Measurements from ENCODE around the gene IZUMO4. TPM values are rescaled to one million over a fixed set of nuclear protein-coding genes. Genes with fewer than 3 reads are reported as not detected.

Gene IZUMO4
- 285 and 487 TPM in 2 replicates for total RNA-seq (2014; rRNA removed; shearing (Covaris generic); ENCODE audit: low replicate concordance)

GRCh38 chr19:2096480-2097202, at the start of gene IZUMO4:
Gene IZUMO4, plus strand, starts transcription at chr19:2096915. Its CDS starts 31 bp downstream, at chr19:2096946.
- Histone ChIP-seq H3K4me2 (ENCODE audit: low read depth, low read length, poor library complexity, severe bottlenecking) (peak within 1 kb of the TSS; percentile 96), H3K4me3 (ENCODE audit: low read length) (peak within 1 kb of the TSS; percentile 95), H3K79me2 (ENCODE audit: low read length) (peaks cover 45% of the 10 kb centered on the region), H3K4me1 (ENCODE audit: low read length) (peaks cover 55% of the 10 kb centered on the region), H3K9ac (ENCODE audit: low read length) (peak within 1 kb of the TSS; percentile 100), H2AFZ (ENCODE audit: low read length) (no peak within 1 kb of the TSS), H3K27ac (ENCODE audit: low read length) (peak within 1 kb of the TSS; percentile 99), H3K27me3 (ENCODE audit: low read length) (no peaks in the 10 kb centered on the region), H3K9me3 (ENCODE audit: low read length) (no peaks in the 10 kb centered on the region), H3K9me2 (replicated peaks; ENCODE audit: insufficient read depth, low read length) (no peaks in the 10 kb centered on the region), H4K20me1 (ENCODE audit: insufficient read depth, low read depth, low read length) (peaks cover 9% of the 10 kb centered on the region; the same call in 1 of the 2 replicates), H3K36me3 (ENCODE audit: insufficient read depth, low read length) (peaks cover 32% of the 10 kb centered on the region)
- peak; percentile 99 for DNase-seq

- peaks cover 39% of the 10 kb centered on the region for H3K79me2 ChIP-seq (ENCODE audit: low read length)
- H3K4me2 ChIP-seq (ENCODE audit: low read depth, low read length, poor library complexity, severe bottlenecking): peak overlapping the region; percentile 92
- H3K27me3 ChIP-seq (ENCODE audit: low read length): no peaks in the 10 kb centered on the region
- H3K36me3 ChIP-seq (ENCODE audit: insufficient read depth, low read length): peaks cover 32% of the 10 kb centered on the region
- H3K4me1 ChIP-seq (ENCODE audit: low read length): peaks cover 85% of the 10 kb centered on the region
- H3K9me2 ChIP-seq (replicated peaks; ENCODE audit: insufficient read depth, low read length): no peaks in the 10 kb centered on the region
- H4K20me1 ChIP-seq (ENCODE audit: insufficient read depth, low read depth, low read length): peaks cover 68% of the 10 kb centered on the region
- H3K4me3 ChIP-seq (ENCODE audit: low read length): peak overlapping the region; percentile 84; the same call in 1 of the 2 replicates
- peak overlapping the region; percentile 93 for H3K9ac ChIP-seq (ENCODE audit: low read length)
- no peak for DNase-seq
- peak overlapping the region; percentile 93 for H3K27ac ChIP-seq (ENCODE audit: low read length)
- H2AFZ ChIP-seq (ENCODE audit: low read length): no peak overlapping the region
- H3K9me3 ChIP-seq (ENCODE audit: low read length): no peaks in the 10 kb centered on the region
Observed at GRCh38 chr19:2047076-2047448, 49.7 kb upstream of the IZUMO4 start.

- peak overlapping the region; percentile 93 for H3K9ac ChIP-seq (ENCODE audit: low read length)
- peaks cover 68% of the 10 kb centered on the region for H4K20me1 ChIP-seq (ENCODE audit: insufficient read depth, low read depth, low read length)
- DNase-seq: peak; percentile 68
- H3K4me1 ChIP-seq (ENCODE audit: low read length): peaks cover 86% of the 10 kb centered on the region
- no peak overlapping the region for H2AFZ ChIP-seq (ENCODE audit: low read length)
- H3K79me2 ChIP-seq (ENCODE audit: low read length): peaks cover 39% of the 10 kb centered on the region
- peak overlapping the region; percentile 93 for H3K27ac ChIP-seq (ENCODE audit: low read length)
- peak overlapping the region; percentile 84 for H3K4me3 ChIP-seq (ENCODE audit: low read length)
- peak overlapping the region; percentile 92 for H3K4me2 ChIP-seq (ENCODE audit: low read depth, low read length, poor library complexity, severe bottlenecking)
- H3K9me3 ChIP-seq (ENCODE audit: low read length): no peaks in the 10 kb centered on the region
- peaks cover 28% of the 10 kb centered on the region for H3K36me3 ChIP-seq (ENCODE audit: insufficient read depth, low read length)
- H3K27me3 ChIP-seq (ENCODE audit: low read length): no peaks in the 10 kb centered on the region
- H3K9me2 ChIP-seq (replicated peaks; ENCODE audit: insufficient read depth, low read length): no peaks in the 10 kb centered on the region
Observed at GRCh38 chr19:2047449-2048103, 49.1 kb upstream of the IZUMO4 start.

GRCh38 chr19:2048104-2048958, 48.4 kb upstream of the IZUMO4 start:
- H3K9me3 ChIP-seq (ENCODE audit: low read length): no peaks in the 10 kb centered on the region
- peaks cover 39% of the 10 kb centered on the region for H3K79me2 ChIP-seq (ENCODE audit: low read length)
- H3K27me3 ChIP-seq (ENCODE audit: low read length): no peaks in the 10 kb centered on the region
- no peak overlapping the region for H2AFZ ChIP-seq (ENCODE audit: low read length)
- H3K27ac ChIP-seq (ENCODE audit: low read length): peak overlapping the region; percentile 93
- peaks cover 68% of the 10 kb centered on the region for H4K20me1 ChIP-seq (ENCODE audit: insufficient read depth, low read depth, low read length)
- peak; percentile 47 for DNase-seq
- peak overlapping the region; percentile 84 for H3K4me3 ChIP-seq (ENCODE audit: low read length)
- peak overlapping the region; percentile 93 for H3K9ac ChIP-seq (ENCODE audit: low read length)
- peaks cover 28% of the 10 kb centered on the region for H3K36me3 ChIP-seq (ENCODE audit: insufficient read depth, low read length)
- peaks cover 79% of the 10 kb centered on the region for H3K4me1 ChIP-seq (ENCODE audit: low read length)
- peak overlapping the region; percentile 92 for H3K4me2 ChIP-seq (ENCODE audit: low read depth, low read length, poor library complexity, severe bottlenecking)
- H3K9me2 ChIP-seq (replicated peaks; ENCODE audit: insufficient read depth, low read length): no peaks in the 10 kb centered on the region

GRCh38 chr19:2048959-2049740, 47.6 kb upstream of the IZUMO4 start:
- H3K4me3 ChIP-seq (ENCODE audit: low read length): peak overlapping the region; percentile 84

GRCh38 chr19:2049741-2050348, 46.9 kb upstream of the IZUMO4 start:
- Histone ChIP-seq H4K20me1 (ENCODE audit: insufficient read depth, low read depth, low read length) (peaks cover 59% of the 10 kb centered on the region), H3K9ac (ENCODE audit: low read length) (peak overlapping the region; percentile 93), H3K36me3 (ENCODE audit: insufficient read depth, low read length) (peaks cover 28% of the 10 kb centered on the region), H3K27ac (ENCODE audit: low read length) (peak overlapping the region; percentile 93), H2AFZ (ENCODE audit: low read length) (no peak overlapping the region), H3K9me2 (replicated peaks; ENCODE audit: insufficient read depth, low read length) (no peaks in the 10 kb centered on the region), H3K4me3 (ENCODE audit: low read length) (peak overlapping the region; percentile 84), H3K4me2 (ENCODE audit: low read depth, low read length, poor library complexity, severe bottlenecking) (peak overlapping the region; percentile 92), H3K27me3 (ENCODE audit: low read length) (no peaks in the 10 kb centered on the region), H3K9me3 (ENCODE audit: low read length) (no peaks in the 10 kb centered on the region), H3K4me1 (ENCODE audit: low read length) (peaks cover 68% of the 10 kb centered on the region), H3K79me2 (ENCODE audit: low read length) (peaks cover 39% of the 10 kb centered on the region)
- peak; percentile 90 for DNase-seq

More at GRCh38 chr19:2048959-2049740, 47.6 kb upstream of the IZUMO4 start:
- Histone ChIP-seq H2AFZ (ENCODE audit: low read length) (no peak overlapping the region), H3K79me2 (ENCODE audit: low read length) (peaks cover 39% of the 10 kb centered on the region), H3K9me3 (ENCODE audit: low read length) (no peaks in the 10 kb centered on the region), H3K27ac (ENCODE audit: low read length) (peak overlapping the region; percentile 93), H3K9ac (ENCODE audit: low read length) (peak overlapping the region; percentile 93), H3K27me3 (ENCODE audit: low read length) (no peaks in the 10 kb centered on the region), H3K36me3 (ENCODE audit: insufficient read depth, low read length) (peaks cover 28% of the 10 kb centered on the region), H3K4me2 (ENCODE audit: low read depth, low read length, poor library complexity, severe bottlenecking) (peak overlapping the region; percentile 92), H3K4me1 (ENCODE audit: low read length) (peaks cover 71% of the 10 kb centered on the region), H4K20me1 (ENCODE audit: insufficient read depth, low read depth, low read length) (peaks cover 65% of the 10 kb centered on the region), H3K9me2 (replicated peaks; ENCODE audit: insufficient read depth, low read length) (no peaks in the 10 kb centered on the region)
- DNase-seq: peak; percentile 60

- H2AFZ ChIP-seq (ENCODE audit: low read length): no peak overlapping the region
- peak overlapping the region; percentile 92 for H3K4me2 ChIP-seq (ENCODE audit: low read depth, low read length, poor library complexity, severe bottlenecking)
- peak overlapping the region; percentile 93 for H3K9ac ChIP-seq (ENCODE audit: low read length)
- H3K9me2 ChIP-seq (replicated peaks; ENCODE audit: insufficient read depth, low read length): no peaks in the 10 kb centered on the region
- peaks cover 27% of the 10 kb centered on the region for H3K36me3 ChIP-seq (ENCODE audit: insufficient read depth, low read length)
- H3K79me2 ChIP-seq (ENCODE audit: low read length): peaks cover 39% of the 10 kb centered on the region
- no peaks in the 10 kb centered on the region for H3K27me3 ChIP-seq (ENCODE audit: low read length)
- no peaks in the 10 kb centered on the region for H3K9me3 ChIP-seq (ENCODE audit: low read length)
- H3K4me1 ChIP-seq (ENCODE audit: low read length): peaks cover 68% of the 10 kb centered on the region
- DNase-seq: peak; percentile 70
- H4K20me1 ChIP-seq (ENCODE audit: insufficient read depth, low read depth, low read length): peaks cover 52% of the 10 kb centered on the region
- peak overlapping the region; percentile 84 for H3K4me3 ChIP-seq (ENCODE audit: low read length)
- H3K27ac ChIP-seq (ENCODE audit: low read length): peak overlapping the region; percentile 93
Observed at GRCh38 chr19:2050349-2050990, 46.2 kb upstream of the IZUMO4 start.

Measured in Karpas-422 (cell line).